ENCODE measurements around the gene INO80E.
A peak's percentile ranks its signal among the peaks of the same experiment; 100 is the strongest.

Gene INO80E

DNA sequence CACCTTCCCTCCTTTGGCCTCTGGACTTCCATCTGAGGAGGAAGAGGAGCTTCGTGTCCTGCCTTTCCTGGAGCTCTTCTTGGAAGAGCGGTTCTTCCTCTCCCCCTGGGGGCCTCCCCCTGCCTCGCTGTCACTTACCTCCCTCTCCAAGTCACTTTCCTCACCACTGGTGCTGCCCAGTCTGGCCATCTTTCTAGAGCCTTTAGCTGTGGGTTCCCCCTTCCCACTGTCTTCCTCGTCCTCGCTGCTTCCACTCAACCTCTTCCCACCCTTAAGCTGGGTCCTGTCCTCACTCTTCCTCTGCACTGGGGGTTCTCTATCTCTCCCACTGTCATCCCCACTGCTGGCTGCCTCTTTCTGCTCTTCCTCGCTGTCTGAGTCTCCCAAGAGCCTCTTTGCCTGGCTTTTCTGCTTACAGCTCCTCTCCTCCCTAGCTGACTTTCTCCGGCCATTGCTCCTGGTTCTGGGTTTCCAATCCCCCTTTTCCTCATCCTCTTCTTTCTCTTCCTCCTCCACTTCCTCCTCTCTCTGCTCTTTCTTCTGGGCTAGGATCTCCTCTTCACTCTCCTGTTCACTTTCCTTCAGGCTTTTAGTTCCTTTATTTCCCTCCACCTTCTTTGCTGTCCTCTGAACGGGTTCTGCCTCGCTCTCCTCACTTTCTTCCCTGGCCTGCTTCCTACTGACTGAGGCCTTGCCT, 2.0 kb upstream of the INO80E start:
- TF ChIP-seq CTCF (IDR thresholded peaks at IDR 0.05; ENCODE audit: insufficient read depth, low read depth, low read length, missing control alignments): no peak
- no peak overlapping the region for H3K4me3 ChIP-seq (ENCODE audit: low read depth, low read length)
- DNase-seq (ENCODE audit: low read depth): no peak

DNA sequence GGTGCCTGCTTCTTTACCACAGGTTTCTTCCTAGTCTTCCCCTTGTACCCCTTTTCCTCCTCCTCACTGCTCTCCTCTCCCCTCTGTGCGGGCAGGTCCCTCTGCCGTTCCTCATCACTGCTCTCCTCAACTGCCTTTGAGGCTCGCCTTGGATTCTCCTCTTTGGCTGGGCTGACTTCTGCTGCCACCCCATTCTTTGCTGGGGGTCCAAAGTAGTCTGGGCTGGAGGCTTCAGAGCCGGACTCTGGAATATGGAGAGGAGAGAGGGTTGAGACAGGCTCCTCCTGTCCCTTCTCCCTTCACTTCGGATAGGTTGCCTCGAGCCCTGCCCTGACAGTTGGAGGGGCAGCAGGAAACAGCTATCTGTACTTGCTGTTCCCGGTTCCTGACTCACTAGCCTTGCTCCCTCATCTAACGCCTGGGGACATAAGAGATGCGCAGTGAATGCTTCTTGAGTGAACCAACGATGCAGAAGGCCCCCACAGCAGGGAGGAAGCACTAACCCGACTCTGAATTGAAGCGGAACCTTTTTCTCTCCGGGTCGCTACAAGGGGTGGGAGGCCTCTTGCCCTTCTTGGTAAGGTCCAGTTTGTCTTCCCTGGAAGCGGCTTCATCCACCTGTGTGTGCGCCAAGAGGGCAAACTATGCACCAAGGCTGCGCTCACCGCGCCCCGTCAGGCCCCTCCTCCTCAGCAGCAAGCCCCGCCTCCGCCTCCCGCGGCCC, 1.3 kb upstream of the INO80E start:
- peak overlapping the region; percentile 83 for H3K4me3 ChIP-seq (ENCODE audit: low read depth, low read length)
- peak; percentile 31 for DNase-seq (ENCODE audit: low read depth)
- no peak for TF ChIP-seq CTCF (IDR thresholded peaks at IDR 0.05; ENCODE audit: insufficient read depth, low read depth, low read length, missing control alignments)

DNA sequence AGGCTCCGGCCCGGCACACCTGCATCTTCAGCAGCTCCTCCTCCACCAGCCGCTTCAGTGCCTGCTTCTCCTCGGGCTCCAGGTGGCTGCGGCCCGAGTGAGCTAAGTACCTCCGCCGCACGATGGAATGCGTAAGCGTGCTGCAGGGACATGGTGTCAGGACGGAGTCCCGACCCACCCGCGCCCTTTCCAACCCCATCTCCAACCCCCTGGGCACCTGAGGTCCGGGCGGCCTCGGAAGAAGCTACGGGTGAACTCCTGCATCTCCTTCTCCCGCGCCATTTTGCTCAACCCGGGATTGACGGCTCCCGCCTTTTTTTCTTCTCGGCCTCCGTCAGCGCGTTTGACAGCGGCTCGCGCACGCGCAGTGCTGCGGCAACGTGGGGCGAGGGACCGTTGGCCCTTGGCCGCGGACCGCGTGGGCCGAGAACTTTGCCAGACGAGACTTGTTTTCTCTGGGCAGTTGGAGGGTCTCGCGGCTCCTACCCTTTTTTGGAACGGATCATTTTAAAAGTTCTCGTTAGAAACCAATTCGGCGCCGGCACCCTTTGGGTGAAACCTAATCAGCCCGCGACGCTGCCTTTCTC, 624 bp upstream of the INO80E start, which contains the start of gene HIRIP3:
Gene HIRIP3, minus strand, starts transcription at position 294 of the 587 bp plus-strand sequence. Its CDS starts 12 bp downstream, at position 282.
- no peak for TF ChIP-seq CTCF (IDR thresholded peaks at IDR 0.05; ENCODE audit: insufficient read depth, low read depth, low read length, missing control alignments)
- peak within 1 kb of the TSS; percentile 83 for H3K4me3 ChIP-seq (ENCODE audit: low read depth, low read length)
- DNase-seq (ENCODE audit: low read depth): peak; percentile 92

- no peak for TF ChIP-seq CTCF (IDR thresholded peaks at IDR 0.05; ENCODE audit: insufficient read depth, low read depth, low read length, missing control alignments)
- peak overlapping the region; percentile 83 for H3K4me3 ChIP-seq (ENCODE audit: low read depth, low read length)
- peak; percentile 35 for DNase-seq (ENCODE audit: low read depth)
Observed at GRCh38 chr16:29996766-29997250, 767 bp downstream of the INO80E start.

DNA sequence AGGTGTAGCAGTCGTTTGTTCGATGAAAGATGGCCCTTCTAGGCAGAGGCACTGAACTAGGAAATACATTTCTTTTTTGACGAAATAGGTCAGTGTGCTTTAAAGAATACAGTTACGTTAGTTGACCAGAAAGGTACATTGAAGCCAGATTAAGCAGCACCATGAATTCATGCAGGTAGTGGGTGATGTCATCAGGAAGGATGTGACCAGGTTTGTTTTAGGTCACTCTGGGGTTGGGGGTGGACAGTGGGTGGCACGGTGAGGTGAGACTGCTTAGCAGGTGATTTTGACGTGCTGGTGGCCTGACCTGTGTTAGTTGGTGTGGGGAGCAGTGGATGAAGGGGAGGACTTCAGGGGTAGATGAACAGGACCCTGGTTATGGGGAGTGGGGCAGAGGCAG, 3.6 kb downstream of the INO80E start:
- DNase-seq (ENCODE audit: low read depth): no peak
- H3K4me3 ChIP-seq (ENCODE audit: low read depth, low read length): no peak overlapping the region
- no peak for TF ChIP-seq CTCF (IDR thresholded peaks at IDR 0.05; ENCODE audit: insufficient read depth, low read depth, low read length, missing control alignments)

DNA sequence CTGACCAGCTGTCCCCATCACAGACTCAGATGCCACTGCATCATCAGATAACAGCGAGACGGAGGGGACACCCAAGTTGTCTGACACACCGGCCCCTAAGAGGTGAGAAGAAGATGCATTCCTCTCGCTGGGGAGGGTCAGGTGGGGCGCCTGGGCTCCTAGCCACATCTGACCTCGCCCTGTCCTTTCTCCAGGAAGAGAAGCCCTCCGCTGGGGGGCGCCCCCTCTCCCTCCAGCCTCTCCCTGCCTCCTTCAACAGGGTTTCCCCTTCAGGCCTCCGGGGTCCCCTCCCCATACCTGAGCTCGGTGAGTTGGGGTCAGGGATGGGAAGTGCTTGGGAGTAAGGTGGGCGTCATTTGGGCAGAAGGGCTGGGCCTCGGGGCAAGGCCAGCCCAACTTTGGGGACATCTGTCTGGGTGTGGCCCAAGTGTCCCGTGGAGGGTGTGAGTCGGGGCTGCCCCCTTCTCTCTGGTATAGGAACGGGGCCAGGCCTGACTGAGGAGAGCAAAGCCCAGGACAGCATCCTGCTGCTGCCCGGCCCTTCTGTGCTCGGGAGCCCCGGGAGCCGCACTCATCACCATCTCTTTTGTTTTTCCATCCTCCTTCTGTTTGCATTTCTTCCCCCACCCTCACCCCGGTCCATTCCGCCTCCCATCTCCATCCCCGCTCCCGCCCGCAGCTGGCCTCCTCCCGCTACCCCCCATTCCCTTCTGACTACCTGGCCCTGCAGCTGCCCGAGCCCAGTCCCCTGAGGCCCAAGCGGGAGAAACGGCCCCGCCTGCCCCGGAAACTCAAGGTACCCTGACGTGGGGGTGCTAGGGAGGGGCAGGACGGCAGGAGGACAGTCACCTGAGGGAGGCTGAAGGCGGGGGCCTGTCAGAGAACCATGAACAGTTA, 4.9 kb downstream of the INO80E start:
- H3K4me3 ChIP-seq (ENCODE audit: low read depth, low read length): no peak overlapping the region
- no peak for TF ChIP-seq CTCF (IDR thresholded peaks at IDR 0.05; ENCODE audit: insufficient read depth, low read depth, low read length, missing control alignments)
- DNase-seq (ENCODE audit: low read depth): no peak

All from GM12865 (cell line).